KOPT-K1 (cell line): ENCODE results near the gene KRT17.
"Not testable (repeated sequence)": the region's sequence is repeated elsewhere in the genome, so short reads cannot be mapped to it uniquely, and the experiment has no call there.

Source experiments
- H3K27ac ChIP-seq: fragments of 200-600 bp; sonication (generic); 2 replicates; pipeline ENCODE4 v1.5.1; 2016; ENCODE audit warnings: antibody characterized with exemption, mild to moderate bottlenecking, low read depth, low read length; ENCODE audit not compliant: poor library complexity, severe bottlenecking
- H3K36me3 ChIP-seq: fragments of 200-600 bp; sonication (generic); 2 replicates; pipeline ENCODE4 v1.5.1; 2017; ENCODE audit warnings: antibody characterized with exemption, mild to moderate bottlenecking, low read length, moderate library complexity; ENCODE audit not compliant: insufficient read depth
- H3K9me3 ChIP-seq: fragments of 200-600 bp; sonication (generic); 2 replicates; pipeline ENCODE4 v1.5.1; 2017; ENCODE audit warnings: antibody characterized with exemption, low read length, mild to moderate bottlenecking; ENCODE audit not compliant: insufficient read depth, poor library complexity, severe bottlenecking

The KRT17 gene

GRCh38 chr17:41647038-41647813 is 22.9 kb upstream of the KRT17 start:
- Histone ChIP-seq H3K9me3 (no peaks in the 10 kb centered on the region), H3K36me3 (no peaks in the 10 kb centered on the region), H3K27ac (no peak overlapping the region)

DNA sequence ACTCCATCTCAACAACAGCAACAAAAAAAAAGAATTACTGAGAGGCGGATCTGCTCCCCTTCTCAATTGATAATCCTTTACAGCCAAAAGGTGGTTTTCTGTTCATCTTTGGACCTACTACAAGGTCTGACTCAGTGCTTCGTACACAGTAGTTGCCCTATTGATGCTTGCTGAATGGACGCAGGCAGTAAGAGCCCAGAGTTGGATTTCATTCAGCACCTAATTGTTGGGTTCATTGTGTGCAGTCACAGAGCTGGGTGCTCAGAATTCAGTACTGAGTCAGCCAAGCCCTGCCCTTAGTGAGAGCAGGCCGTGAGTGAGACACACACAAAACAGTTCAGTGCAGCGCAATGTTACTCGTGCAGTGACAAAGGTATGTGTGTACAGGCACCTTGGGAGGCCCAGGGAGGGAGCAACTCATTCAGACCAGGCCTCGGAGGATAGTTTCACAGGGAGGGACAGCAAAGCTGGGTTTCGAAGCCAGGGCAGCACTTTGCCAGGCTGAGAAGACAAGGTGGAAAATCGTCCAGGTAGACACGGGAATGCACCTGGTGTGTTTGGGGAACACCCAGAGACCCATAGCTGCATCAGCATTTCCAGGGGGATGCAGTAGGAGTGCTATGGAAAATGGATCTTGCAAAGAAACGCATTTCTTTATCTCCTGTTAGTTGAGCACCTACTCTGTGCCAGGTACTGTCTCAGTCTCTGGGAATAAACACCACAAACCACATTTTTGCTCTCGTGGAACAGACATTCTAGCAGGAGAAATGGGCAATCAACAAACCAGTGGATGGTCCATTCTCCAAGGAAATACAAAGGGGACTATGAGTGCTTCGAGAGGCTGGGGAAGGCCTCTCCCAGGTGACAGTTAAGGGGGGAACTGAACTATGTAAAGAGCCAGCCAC is 18.1 kb upstream of the KRT17 start:
- no peak overlapping the region for H3K27ac ChIP-seq
- H3K9me3 ChIP-seq: no peaks in the 10 kb centered on the region
- H3K36me3 ChIP-seq: no peaks in the 10 kb centered on the region

DNA sequence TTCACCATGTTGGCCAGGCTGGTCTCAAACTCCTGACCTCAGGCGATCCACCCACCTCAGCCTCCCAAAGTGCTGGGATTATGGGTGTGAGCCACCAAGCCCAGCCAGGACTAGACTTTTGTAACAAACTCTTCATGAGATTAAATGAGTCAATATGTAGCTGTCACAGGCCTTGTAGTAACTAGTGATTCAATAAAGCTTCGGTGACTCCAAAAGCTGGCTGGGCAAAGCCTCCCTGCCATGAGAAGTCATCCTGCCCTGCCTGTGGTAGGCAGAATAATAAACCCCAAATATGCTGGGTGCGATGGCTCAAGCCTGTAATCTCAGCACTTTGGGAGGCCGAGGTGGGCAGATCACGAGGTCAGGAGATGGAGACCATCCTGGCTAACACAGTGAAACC is 16.2 kb upstream of the KRT17 start:
- H3K27ac ChIP-seq, H3K36me3 ChIP-seq, H3K9me3 ChIP-seq: not testable (repeated sequence)

GRCh38 chr17:41639492-41640473 is 15.4 kb upstream of the KRT17 start:
- no peaks in the 10 kb centered on the region for H3K9me3 ChIP-seq
- H3K36me3 ChIP-seq: no peaks in the 10 kb centered on the region
- H3K27ac ChIP-seq: no peak overlapping the region

GRCh38 chr17:41638941-41639340 is 14.6 kb upstream of the KRT17 start:
- Histone ChIP-seq H3K36me3 (no peaks in the 10 kb centered on the region), H3K27ac (no peak overlapping the region), H3K9me3 (no peaks in the 10 kb centered on the region)

- Histone ChIP-seq H3K9me3 (no peaks in the 10 kb centered on the region), H3K36me3 (no peaks in the 10 kb centered on the region), H3K27ac (no peak overlapping the region)
Measured at GRCh38 chr17:41638194-41638593, 13.8 kb upstream of the KRT17 start.

DNA sequence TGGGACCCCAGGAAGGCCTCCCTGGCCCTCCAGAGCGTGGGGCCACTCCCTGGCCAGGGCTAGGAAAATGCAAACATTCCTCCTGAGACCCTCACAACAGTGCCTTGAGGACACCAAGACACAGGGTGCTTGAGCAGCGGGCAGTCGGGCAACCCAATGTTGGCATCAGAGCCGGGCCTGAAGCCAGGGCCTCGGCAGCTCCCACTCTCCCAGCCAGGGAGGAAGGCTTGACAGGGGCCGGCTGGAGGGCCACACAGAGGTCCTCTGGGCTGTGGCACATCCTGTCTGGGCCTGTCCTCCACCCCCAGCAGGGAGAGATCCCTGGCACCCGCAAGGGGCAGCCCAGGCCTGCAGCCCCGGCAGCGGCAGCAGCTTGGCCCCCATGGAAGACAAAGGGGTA is 12.3 kb upstream of the KRT17 start:
- Histone ChIP-seq H3K9me3 (no peaks in the 10 kb centered on the region), H3K27ac (no peak overlapping the region), H3K36me3 (no peaks in the 10 kb centered on the region)

DNA sequence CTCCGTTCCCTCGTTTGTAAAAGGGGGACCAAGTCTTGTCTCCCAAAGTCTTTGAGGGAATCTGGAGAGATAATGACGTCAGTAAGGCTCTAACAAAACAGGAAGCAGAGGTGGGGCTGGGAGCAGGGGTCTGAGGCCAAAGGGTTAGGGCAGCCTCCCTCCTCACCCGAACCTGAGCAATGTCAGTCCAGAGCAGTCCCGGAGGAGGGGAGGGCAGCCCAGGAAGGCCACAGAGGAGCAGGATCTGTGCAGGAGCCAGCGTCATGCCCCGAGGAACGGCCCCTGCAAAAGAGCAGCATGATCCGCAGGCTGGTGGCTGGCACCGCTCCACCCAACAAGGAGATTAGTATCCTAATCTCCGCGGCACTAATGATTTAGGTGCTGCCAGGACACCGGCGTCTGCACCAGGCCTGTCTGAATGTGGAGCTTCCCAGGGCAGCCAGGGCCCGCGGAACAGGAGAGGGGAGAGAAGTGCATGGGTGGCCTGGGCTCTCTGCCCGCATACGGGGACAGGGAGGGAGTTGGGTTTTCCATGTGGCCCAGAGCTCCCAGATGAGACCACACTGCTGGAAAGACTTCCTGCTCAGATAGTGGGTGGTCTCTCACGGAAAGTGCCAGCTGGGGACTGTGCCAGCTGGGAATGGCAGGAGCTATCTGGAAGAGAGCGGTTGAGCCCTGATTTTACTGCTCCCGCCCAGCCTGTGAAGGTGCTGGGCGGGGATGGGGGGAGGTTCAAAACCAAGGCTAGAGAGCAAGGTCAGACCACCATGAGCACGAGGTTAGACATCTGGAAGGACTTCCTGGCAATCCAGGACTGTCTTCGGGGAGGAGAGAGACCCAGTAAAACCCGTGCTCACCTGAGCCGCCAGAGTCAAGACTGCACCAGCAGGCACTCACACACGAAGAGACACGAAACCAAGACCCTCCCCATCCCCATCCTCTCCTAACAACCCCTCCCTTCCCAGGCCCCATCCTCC is 11.0 kb upstream of the KRT17 start:
- no peaks in the 10 kb centered on the region for H3K36me3 ChIP-seq
- H3K9me3 ChIP-seq: no peaks in the 10 kb centered on the region
- H3K27ac ChIP-seq: no peak overlapping the region

- no peaks in the 10 kb centered on the region for H3K36me3 ChIP-seq
- H3K27ac ChIP-seq: no peak overlapping the region
- no peaks in the 10 kb centered on the region for H3K9me3 ChIP-seq
Measured at GRCh38 chr17:41634639-41635038, 10.3 kb upstream of the KRT17 start.

DNA sequence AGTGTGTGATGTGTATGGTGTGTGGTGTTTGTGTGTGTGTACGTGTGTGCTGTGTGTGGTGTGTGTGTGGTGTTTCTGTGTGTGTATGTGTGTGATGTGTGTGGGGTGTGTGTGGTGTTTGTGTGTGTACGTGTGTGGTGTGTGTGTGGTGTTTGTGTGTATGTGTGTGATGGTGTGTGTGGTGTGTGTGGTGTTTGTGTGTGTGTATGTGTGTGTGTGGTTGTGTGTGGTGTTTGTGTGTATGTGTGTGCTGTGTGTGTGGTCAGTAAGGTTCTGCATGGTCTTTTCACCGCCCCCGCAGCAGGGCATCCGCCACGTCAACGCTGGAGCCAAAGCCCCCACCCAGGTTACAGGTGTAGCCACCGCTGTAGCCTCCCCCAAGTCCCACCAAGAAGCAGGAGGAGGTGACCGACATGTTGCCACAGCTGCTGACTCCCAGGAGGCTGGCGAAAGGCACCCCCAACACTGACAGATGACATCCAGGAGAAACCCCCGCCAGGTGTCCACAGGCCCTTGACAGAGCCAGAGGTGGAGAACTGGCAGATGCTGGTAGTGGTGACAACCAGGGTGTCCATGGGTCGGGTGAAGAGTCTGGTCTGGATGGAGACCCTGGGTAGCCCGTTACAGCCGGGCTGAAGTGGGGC is 9.3 kb upstream of the KRT17 start:
- H3K36me3 ChIP-seq: no peaks in the 10 kb centered on the region

GRCh38 chr17:41632482-41633105 is 8.2 kb upstream of the KRT17 start:
- no peak overlapping the region for H3K27ac ChIP-seq
- no peaks in the 10 kb centered on the region for H3K9me3 ChIP-seq
- H3K36me3 ChIP-seq: no peaks in the 10 kb centered on the region

More for the DNA sequence above, 9.3 kb upstream of the KRT17 start:
- Histone ChIP-seq H3K27ac (no peak overlapping the region), H3K9me3 (no peaks in the 10 kb centered on the region)

DNA sequence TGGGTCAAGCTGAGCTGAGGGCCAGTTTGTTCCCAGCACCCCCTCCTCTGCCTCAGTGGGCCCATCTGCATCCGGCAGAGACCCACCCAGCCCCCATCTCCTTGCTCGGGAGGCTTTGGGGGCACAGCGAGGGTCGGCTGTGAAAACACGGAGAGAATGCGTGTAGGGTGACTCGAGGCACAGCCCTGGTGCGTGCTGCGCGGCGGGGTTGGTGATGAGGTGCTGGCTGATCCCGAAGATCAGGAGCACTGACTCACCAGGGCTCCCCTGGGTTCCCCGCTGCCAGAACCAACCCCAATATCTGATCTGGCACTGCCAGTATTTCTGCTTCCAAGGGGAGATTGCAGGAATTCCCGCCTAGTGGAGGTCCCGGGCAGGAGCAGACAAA is 7.5 kb upstream of the KRT17 start:
- no peaks in the 10 kb centered on the region for H3K36me3 ChIP-seq
- no peak overlapping the region for H3K27ac ChIP-seq

More for the DNA sequence above, 7.5 kb upstream of the KRT17 start:
- H3K9me3 ChIP-seq: no peaks in the 10 kb centered on the region
